ENCODE measurements around the gene SLC35F6.

The SLC35F6 gene

DNA sequence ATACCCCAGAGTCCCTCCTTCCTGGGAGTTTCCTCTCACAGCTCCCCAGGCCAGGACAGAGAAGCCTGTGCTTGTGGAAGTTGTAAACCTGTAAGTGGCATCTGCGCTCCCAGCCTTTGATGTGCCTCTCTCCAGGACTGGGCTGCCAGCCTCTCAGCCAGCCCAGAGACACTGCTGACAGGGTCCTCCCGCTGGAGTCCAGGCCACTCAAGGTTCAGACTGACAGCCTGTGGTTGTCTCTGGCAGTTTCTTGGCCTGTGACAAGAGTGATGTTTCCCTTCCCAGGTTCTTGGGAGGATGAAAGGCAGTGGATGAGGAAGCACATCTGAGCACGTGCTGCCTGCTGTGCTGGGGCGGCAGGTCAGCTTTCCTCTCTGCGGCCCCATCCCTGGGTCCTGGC lies 3.0 kb downstream of the SLC35F6 start:
- no peak for DNase-seq (ENCODE audit: low read depth)
- H3K4me3 ChIP-seq (ENCODE audit: low read length), result no peak overlapping the region
- TF ChIP-seq, protein P1, sequence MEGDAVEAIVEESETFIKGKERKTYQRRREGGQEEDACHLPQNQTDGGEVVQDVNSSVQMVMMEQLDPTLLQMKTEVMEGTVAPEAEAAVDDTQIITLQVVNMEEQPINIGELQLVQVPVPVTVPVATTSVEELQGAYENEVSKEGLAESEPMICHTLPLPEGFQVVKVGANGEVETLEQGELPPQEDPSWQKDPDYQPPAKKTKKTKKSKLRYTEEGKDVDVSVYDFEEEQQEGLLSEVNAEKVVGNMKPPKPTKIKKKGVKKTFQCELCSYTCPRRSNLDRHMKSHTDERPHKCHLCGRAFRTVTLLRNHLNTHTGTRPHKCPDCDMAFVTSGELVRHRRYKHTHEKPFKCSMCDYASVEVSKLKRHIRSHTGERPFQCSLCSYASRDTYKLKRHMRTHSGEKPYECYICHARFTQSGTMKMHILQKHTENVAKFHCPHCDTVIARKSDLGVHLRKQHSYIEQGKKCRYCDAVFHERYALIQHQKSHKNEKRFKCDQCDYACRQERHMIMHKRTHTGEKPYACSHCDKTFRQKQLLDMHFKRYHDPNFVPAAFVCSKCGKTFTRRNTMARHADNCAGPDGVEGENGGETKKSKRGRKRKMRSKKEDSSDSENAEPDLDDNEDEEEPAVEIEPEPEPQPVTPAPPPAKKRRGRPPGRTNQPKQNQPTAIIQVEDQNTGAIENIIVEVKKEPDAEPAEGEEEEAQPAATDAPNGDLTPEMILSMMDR (conservative IDR thresholded peaks at IDR 0.05; ENCODE audit: low read depth, low read length), result no peak

- no peak overlapping the region for H3K4me3 ChIP-seq (ENCODE audit: low read length)
- no peak for DNase-seq (ENCODE audit: low read depth)
- TF ChIP-seq, protein P1 (conservative IDR thresholded peaks at IDR 0.05; ENCODE audit: low read depth, low read length), result no peak
Observed at GRCh38 chr2:26767894-26768487, 3.9 kb downstream of the SLC35F6 start.

- no peak for DNase-seq (ENCODE audit: low read depth)
- H3K4me3 ChIP-seq (ENCODE audit: low read length), result no peak overlapping the region
- TF ChIP-seq, protein P1 (conservative IDR thresholded peaks at IDR 0.05; ENCODE audit: low read depth, low read length), result no peak
Observed at GRCh38 chr2:26768759-26769088, 4.6 kb downstream of the SLC35F6 start.

DNA sequence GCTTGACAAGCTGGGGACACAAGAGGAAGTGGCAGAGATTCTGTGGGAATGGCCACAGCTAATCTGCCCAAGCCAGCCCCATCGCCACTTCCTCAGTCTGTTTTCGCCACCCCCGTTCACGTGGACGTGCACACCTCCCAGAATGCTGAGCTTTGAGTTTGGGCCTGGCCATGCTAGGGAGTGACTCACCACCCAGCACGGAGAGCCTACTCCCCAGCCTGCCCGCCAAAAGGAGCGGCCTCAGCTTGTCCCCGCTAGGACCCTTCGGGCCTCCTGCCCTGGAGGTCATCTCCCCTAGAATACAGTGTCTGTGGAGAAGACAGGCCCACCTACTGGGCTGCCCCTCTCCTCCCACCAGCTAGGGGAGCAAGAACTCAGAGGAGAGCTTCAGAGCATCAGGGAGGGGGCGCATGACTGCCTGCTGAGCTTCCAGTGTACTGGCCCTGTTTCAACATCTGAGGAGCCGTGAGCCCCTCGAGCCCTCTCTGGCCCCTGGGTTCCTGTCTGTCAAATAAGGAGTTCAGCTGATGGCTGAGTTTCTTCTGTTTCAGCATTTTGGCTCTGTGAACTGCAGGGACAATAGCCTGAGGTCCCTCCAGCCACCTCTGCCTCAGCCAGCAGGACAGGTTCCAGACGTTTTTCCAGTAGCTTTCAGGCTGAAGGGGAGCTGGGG lies 5.1 kb downstream of the SLC35F6 start:
- TF ChIP-seq, protein P1 (conservative IDR thresholded peaks at IDR 0.05; ENCODE audit: low read depth, low read length), result no peak

GRCh38 chr2:26770986-26771586 lies 7.0 kb downstream of the SLC35F6 start:
- no peak for DNase-seq (ENCODE audit: low read depth)
- H3K4me3 ChIP-seq (ENCODE audit: low read length), result no peak overlapping the region
- TF ChIP-seq, protein P1 (conservative IDR thresholded peaks at IDR 0.05; ENCODE audit: low read depth, low read length), result peak; percentile 62

More for the DNA sequence above, 5.1 kb downstream of the SLC35F6 start:
- H3K4me3 ChIP-seq (ENCODE audit: low read length), result no peak overlapping the region
- no peak for DNase-seq (ENCODE audit: low read depth)

- no peak overlapping the region for H3K4me3 ChIP-seq (ENCODE audit: low read length)
- DNase-seq (ENCODE audit: low read depth), result peak; percentile 60
Observed at GRCh38 chr2:26772064-26773001, 8.2 kb downstream of the SLC35F6 start.

More at GRCh38 chr2:26772064-26773001, 8.2 kb downstream of the SLC35F6 start:
- TF ChIP-seq, protein P1 (conservative IDR thresholded peaks at IDR 0.05; ENCODE audit: low read depth, low read length), result no peak

Measured in retinal pigment epithelial cell (primary cell).